Stimulated activated CD4-positive, alpha-beta T cell treated with anti-CD3 and anti-CD28 coated beads, TNF-alpha, amount 100 ng/mL, for 24 hours (primary cell): ENCODE data around the gene ELL2.

ENCODE experiments used
- DNase-seq, 3 experiments: peaks; one replicate each; pipeline ENCODE4 v3.0.0-alpha.2; 2020; ENCODE audit warnings: low read depth in 3 of 3

The ELL2 gene

DNA sequence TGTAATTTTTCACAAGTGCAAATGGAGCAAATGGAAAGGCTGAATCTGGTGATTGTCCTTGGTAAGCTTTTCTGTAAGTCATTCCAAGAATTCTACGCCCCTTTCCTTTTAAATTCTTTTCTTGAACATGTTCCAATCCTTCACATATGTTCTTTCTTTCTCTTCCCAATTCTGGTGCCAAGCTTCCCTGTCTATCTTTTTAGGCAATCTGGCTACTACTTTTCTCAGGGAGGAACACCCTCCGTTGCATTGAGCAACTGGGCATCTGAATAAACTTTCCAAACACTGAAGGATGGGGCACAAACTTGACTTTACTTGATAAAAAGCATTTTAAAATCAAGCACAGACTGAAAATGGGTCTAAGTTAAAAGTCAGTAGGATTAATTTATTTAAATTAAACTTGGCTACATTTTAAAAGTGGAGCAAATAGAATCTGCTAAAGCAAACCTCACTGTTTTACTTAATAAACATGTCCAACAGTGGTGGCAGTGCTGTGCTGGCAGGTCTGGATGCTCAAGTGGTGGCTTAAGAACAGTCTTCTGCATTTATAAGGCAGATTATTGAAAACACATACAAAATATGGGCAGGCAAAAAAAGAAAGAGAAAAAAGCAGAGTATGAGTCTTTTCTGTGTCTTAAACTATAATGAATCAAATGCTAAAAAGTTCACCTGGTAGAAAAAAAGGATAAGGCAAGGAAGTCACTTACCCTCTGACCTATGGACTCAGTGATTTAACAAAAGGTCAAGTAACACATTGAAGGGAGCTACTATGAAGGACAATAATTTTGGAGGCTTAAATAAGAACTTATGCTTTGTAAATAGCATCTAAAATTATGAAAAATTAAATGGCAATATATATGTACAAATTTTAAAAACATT, 5.4 kb downstream of the ELL2 start:
- no peak for DNase-seq

DNA sequence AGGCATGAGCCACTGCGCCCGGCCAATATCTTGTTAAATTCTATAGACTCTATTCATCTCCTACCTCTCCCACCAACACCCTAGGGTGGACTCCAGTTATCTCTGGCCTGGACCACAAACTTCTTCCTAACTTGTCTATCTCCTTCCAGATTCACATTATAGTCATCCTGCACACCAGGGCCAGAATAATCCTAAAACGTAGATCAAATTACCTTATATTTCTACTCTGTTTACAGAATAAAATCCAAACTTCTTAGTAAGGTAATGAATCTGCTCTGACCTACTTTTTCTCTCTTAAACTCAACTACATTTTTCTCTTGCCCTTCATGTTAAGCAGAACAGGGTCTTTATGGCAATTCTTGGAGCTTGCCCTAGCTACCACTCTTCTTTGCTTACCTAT, 6.9 kb downstream of the ELL2 start:
- DNase-seq: no peak

DNA sequence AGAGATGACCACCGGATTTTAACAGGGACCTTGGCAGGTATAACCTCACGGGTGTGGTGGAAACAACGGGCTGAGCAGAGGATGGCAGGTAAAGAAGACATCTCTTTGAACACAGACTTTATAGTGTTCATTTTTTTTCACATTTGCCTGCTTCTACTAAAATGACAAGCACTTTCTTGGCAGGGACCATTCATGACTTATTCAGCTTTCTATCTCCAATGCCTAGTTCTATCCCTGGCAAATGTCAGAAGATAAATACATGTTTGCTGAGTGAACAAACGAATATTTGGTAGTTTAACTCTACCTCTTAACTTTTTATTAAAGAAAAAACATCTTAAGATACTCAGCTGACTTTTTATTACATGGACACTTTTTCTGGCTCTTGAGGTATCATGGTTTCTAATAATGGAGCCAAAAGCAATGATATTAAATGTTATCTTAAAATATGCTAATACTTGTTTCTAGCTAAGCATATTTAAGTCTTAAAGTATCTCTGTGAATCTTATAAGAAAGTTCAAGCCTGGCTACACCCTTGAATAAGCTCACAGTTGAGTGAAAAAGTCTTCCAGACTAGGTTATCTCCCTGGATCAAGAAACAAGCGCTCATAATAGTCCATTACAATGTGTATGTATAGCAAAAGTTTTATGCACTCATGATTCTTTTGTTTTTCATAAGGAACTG, 8.5 kb downstream of the ELL2 start:
- no peak for DNase-seq

DNA sequence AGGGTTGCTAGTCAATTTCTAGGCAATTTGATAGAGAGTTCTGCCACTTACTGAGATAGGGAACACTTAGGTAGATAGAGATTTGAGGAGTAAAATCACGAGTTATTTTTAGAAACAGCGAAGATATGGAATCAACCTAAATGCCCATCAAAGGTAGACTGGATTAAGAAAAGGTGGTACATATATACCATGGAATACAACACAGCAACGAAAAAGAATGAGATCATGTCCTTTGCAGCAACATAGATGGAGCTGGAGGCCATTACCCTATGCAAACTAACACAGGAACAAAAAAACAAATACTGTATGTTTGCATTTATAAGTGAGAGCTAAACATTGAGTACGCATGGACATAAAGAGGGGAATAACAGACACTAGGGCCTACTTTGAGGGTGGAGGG, 9.7 kb downstream of the ELL2 start:
- no peak for DNase-seq

DNA sequence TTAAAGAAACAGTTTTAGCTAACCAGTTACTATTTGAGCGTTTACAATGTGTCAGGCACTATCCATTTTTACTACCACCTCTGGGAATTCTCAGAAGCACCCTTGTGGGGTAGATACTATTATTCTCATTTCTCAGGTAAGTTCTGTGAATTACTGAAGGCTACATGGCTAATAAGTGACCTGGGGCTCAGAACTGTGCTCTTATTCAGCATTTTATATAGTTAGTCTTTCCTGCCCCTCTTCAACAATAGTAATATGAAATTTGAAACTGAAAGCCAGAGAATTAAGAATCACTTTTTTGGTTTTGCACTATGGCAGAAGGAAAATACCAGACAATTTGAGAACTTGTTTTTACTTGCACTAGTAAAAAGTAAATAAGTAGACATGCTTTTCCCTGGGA, 11.8 kb downstream of the ELL2 start:
- no peak for DNase-seq

DNA sequence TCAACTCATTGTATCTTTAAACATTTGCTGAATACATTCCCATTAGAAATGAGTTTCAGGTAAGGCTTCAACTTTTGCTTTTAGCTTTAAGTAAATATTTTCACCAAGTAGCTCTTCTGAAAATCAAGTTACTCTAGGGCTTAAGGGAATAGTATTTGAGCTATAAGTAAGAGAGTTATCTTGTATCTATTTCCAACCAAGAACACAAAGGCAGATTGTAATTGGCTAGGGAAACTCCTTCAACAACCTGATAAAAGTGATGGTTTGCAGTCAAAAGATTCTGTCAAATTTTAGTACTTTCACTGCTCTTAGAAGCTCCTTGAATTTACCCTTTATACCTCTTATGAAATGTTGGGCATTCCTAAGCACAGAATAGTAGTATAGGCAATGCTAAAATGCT, 13.0 kb downstream of the ELL2 start:
- DNase-seq: no peak

DNA sequence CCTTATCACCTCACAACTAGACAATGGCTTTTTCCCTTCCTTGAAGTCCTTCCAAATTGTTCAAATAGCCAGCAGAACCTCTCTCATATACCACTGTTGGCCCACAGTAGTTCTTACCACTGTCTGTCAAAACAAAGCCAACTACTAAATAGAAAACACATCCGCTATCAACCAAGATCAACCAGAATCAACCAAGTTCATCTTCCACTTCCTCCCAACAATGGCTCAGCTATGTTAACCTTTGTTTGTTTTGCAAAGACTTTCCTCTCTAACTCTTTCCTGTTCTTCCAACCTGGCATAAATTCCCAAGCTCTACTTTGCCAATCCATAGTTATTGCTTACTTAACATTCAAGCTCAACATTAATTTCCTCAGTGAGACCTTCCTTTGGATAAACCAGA, 15.2 kb downstream of the ELL2 start:
- DNase-seq: no peak

DNA sequence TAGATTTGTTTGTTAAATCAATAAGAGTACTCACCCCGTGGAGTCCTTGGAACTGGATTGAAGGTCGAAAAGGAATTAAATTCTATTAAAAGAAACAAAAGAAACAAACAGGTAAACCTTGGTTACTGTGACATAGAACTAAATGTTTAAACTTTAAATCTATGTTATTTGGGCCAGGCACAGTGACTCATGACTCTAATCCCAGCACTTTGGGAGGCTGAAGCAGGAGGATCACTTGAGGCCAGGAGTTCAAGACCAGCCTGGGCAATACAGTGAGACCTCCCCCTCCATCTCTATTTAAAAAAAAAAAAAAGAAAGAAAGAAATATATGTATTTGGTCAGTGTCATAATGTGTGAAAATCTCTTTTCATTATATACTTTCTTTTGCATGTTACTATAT, 18.7 kb downstream of the ELL2 start:
- no peak for DNase-seq

DNA sequence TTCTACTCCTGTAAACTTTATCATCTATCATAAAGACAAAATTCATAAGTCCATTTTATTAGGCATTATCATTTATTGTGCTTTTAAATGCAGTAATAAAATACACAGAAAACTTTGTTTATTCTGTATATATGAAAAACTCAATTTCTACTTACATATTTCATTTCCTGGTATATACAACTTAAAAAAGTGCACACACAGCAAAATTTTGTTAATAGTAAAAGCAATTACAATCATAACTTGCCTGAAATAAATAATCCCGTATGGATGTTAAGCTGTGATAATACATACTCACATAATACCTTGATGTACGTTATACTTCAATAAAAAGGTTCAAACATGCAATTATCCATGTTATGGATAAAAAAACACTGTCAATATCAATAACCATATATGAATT, 19.2 kb downstream of the ELL2 start:
- DNase-seq: no peak

DNA sequence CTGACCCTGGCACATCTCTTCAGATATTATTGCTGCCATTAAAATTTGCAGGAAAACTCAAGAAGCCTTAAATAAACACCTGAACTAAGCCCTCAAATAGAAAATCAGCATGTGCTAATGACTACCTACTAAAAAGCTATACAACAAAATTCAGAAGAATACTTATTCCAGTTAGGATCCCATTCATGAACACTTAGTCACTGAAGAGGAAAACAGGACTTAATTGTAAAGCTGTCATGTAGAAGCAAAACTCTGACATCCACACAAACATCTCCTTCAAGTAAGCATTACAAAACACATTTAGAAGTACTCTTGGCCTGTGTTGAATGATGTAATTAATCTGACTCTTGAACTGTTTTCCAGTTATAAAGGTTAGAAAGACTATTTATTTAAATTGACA, 19.9 kb downstream of the ELL2 start:
- DNase-seq: no peak

DNA sequence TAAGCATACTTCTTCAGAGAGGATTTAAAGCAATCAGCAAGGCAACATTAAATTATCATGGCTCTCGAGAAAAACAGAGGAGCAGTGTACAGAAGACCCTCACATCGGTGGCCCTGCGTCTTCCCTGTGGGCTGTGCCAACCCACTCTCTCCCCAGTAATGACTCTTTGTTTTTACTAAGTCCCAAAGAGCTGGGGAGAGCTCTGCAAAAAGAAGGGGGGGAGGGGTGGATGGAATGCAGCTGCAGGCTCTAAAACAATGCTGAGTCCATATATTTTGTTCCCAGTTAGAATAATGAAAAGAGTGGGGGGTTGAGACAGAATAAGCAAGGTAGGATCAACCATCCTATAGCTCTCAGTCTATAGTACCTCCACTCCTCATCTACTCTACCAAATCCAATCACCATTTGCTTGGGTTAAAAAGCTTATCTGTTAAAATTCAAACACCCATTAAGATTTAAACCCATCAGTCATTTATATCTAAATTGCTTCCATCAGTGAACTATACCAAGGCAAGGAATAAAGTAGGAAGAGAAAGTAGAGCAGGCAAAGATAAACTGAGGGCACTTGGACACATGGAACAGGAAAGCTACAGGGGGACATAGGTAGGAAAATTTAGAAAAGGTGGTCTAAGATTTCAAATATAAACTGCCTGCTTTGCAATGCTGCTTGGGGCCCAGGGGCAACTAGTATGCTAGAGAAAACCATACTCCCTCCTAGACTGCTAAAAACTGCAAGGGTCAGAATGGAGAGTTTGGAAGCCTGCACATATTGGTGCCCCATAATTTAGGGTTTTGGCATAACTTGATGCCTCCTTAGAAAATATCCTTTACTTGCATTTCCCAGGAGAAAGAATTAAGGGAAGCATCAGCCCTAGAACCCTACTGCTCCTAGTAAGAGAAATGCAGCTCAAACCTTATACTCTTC, 20.6 kb downstream of the ELL2 start:
- DNase-seq: no peak

DNA sequence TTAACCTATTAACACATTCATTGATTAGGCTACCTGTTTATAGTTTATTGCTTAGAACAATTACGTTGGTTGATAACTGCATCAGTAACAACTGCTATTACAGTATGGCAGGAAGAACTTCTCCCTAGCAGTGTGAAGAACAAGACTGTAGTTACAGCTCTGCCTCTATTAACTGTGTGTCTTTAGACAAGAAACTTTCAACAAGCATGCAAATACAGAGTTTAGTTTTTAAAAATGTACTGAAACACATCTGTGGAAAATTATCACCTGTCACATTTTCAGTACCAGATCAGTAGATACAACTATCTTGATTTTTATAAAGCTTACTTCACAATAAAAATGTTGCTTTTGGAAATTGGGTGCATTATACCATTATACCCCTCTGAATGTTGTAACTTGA, 22.2 kb downstream of the ELL2 start:
- DNase-seq: no peak

DNA sequence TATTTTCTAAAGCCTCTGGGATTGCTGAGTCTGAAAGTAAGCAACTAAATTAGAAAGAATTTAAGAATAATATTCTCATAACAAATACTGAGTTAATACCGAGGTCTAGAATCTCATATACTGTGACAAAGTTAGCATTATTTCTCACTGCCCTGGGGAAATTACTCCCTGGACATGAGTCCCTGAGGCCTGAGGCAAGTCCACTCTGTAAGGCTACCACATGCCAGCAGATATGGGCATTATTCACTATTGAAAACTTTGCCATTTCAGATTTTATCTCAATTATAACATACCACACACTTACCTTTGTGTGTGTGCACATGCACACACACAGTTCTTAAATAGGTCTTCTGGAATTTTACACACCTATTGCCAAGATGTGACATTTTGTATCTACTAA, 22.9 kb downstream of the ELL2 start:
- DNase-seq: no peak

DNA sequence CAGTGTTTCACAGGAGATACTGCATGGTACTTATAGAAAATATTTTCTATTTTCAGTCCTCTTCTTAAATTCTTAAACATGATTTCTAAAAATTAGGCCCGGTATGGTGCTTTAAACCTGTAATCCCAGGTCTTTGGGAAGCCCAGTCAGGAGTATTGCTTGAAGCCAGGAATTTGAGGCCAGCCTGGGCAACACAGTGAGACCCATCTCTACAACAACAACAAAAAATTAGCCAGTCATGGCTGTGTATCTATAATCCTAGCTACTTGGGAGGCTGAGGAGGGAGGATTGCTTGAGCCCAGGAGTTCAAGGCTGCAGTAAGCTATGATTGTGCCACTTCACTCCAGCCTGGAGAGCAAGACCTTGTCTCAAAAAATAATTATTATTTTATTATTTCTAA, 23.3 kb downstream of the ELL2 start:
- DNase-seq: no peak

DNA sequence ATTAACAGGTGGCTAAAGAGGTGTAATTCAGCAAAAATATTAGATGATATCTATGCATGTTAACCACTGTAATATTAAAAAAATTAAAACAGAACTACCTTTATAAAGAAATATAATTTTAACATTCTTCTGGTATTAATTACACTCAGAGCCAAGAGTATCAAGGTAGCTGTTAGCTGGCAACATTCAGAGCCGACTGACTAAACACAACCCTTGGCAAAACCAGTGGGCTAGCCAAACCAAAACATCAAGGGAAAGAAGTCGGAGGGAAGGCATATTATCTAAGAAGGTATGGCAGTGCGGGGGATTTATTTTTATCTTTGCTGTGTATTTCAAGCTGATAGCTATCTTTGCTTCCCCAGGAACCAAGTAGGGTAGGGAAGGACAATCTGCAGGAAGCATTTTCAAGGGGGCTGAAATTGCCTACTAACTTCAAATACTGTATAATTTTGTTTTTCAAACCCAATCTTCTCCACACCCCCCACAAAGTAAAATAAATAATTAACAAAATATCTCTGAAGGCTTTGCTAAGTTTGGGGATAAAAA, 24.0 kb downstream of the ELL2 start:
- DNase-seq: no peak

DNA sequence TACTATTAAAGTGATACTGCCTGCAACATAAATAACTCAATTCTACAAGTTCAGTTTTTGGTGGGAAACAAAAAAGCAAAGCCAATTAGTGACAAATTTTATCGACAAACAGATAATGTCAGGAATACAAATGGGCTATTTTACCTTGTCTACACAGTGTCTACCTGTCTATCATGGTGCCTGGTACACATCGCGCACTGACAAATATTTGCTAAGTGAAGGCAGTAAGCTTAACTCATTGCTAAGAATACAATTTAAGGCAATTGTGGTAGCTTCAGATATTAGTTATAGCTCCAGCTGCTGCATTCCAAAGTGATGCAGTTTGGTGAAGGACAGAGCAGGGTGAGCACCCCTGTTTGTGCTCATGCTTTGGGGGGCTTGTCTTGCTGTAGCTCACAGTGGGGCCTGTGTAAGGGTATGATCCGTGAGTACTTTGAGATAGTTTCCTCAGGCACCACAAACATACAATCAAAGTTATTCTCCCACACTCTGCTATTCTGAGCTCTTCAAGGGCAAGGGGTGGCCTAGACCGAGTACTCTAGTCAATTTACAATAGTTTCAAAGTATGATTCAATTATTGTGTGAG, 24.7 kb downstream of the ELL2 start:
- no peak for DNase-seq

DNA sequence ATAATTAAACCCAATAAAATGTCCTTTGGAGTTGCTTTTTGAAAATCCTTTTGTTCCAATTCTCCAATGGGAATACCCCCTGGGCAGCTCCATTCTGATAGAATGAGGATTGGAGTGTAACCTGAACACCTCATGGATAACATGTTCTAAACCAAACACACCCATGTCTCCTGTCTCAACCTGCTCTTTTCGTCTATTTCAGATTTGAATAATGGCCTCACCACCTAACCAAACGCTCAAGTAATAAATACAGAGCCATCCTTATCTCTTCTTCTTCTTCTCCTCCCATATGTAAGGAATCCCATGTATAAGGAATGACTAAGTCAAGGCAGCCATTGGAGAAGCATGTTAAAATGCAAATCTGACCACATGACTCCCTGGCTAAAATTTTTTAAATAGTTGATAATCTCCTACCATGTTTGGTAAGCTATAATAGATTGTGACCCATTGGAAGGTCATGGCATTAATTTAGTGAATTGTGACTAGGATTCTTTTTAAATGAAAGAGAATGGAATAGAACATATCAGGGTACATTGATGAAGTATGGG, 26.0 kb downstream of the ELL2 start:
- DNase-seq: no peak

DNA sequence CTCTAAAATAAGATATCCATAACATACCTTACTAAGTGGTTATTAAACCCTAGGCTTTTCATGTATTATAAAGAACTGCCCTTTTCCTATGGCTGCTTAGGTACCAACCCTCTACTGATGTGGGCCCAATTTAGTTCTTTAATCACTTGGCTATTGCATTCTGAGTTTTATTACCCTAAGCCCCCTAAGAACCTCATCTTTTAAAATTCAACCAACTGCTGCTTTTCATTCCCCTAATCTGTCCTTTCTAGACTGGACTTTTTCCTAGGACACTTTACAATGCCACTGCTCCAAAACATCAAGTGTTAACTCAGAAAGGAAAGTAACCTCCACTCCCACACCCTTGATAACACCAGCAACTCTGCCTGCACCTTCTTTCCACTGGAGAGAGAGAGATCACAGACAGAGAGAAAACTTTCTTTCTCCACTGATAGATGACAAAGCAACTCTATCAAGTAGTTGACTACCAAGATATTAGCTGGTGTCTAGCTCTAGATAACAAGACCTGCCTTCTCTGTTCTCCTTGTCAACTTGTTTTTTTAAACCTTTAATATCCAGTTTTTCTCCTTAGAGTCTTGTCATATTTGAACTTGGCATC, 27.3 kb downstream of the ELL2 start:
- no peak for DNase-seq

DNA sequence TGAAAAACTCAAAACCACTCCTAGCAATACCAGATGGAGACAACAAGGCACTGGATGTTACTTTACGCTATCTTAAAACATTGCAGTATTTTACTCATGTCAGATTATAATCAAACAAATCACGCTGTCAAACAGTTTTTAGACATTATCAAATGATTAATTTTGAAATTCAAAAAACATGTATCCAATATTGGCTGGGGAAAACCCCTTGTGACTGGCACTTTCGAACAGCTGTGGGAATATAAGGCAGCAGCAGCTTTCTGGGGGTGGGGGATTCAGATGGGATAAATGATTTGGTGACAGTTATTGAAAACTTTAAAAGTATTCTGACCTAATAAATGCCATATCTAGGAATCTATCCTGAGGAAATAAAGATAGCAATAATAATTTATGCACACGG, 28.7 kb downstream of the ELL2 start:
- no peak for DNase-seq

DNA sequence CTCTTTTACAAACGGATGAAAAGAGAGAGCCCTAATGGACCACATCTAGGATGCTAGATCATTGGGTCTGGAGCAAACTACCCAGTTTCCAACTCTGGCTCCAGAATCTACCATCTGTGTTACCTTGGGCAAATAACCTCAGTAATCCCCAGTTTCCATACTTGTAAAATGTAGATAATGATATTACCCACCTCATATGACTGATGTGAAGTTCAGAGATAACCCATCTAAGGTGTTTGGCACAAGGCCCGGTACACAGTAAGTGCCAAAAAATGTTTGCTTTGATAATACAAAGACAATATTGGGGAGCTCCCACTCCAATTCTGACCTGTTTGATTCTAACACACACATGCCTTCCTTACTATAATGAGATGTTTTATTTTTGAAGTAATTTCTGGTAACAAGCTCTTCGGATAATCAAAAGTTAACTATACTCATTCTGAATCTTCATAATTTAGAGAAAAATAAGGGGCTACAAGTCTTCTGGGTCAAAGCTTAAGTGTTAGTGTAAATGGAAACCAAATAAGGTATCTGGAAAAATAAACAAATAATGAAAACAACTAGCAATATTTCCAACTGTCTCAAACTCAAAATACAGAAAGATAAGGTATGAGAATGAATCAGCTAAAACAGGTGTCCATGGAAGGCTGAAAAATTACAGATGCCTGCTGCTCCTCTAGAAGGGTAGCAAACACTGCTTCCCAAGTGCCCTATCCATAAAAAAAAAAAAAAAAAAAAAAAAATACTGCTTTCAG, 30.4 kb downstream of the ELL2 start:
- no peak for DNase-seq
